HG02884 (cell line): ENCODE data around the gene SECTM1.

ENCODE experiments used
- ATAC-seq: cut with Tn5 transposase; IDR thresholded peaks from one replicate; pipeline ENCODE4 v1.9.1; 2021; ENCODE audit warnings: mild to moderate bottlenecking, moderate library complexity; ENCODE audit not compliant: unreplicated experiment

Gene SECTM1

GRCh38 chr17:82329683-82330321 is 3.8 kb downstream of the SECTM1 start:
- no peak for ATAC-seq

GRCh38 chr17:82328994-82329507 is 4.5 kb downstream of the SECTM1 start:
- ATAC-seq = no peak

- no peak for ATAC-seq
Measured at GRCh38 chr17:82328141-82328993, 5.2 kb downstream of the SECTM1 start.

DNA sequence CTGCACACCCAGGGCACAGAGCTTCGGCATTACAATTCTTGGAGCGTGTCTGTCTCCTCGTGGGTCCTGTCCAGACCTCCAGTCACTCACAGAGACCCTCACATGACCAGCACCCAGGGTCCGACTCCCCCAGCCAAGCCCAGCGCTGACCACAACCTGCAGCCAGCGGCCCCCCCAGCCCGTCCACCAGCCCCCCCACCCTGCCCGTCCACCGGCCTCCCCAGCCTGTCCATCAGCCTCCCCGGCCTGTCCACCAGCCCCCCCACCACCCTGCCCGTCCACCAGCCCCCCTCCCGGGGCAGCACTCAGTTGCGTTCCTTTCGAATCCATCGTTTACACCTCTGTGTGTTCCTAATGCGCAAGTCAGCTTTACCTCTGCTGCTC is 5.8 kb downstream of the SECTM1 start:
- ATAC-seq = no peak

DNA sequence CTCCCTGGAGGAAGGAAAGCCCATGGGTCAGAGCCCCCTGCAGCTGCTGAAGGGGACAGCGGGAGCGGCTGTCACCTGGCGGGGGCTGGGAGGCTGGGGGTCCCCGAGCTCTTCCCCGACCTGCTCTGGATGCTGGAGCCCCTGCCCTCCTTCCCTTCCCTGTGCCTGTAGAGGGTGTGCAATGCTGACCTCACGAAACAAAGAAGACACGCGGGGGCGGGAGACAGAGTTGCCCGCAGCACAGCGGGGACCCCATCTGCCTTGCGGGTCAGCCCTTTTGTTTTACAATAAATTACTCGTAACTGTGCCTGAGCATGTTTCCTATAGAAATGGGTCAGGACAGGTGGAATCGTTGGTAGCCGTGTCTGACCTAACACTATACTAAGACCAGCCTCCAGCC is 6.3 kb downstream of the SECTM1 start:
- no peak for ATAC-seq

DNA sequence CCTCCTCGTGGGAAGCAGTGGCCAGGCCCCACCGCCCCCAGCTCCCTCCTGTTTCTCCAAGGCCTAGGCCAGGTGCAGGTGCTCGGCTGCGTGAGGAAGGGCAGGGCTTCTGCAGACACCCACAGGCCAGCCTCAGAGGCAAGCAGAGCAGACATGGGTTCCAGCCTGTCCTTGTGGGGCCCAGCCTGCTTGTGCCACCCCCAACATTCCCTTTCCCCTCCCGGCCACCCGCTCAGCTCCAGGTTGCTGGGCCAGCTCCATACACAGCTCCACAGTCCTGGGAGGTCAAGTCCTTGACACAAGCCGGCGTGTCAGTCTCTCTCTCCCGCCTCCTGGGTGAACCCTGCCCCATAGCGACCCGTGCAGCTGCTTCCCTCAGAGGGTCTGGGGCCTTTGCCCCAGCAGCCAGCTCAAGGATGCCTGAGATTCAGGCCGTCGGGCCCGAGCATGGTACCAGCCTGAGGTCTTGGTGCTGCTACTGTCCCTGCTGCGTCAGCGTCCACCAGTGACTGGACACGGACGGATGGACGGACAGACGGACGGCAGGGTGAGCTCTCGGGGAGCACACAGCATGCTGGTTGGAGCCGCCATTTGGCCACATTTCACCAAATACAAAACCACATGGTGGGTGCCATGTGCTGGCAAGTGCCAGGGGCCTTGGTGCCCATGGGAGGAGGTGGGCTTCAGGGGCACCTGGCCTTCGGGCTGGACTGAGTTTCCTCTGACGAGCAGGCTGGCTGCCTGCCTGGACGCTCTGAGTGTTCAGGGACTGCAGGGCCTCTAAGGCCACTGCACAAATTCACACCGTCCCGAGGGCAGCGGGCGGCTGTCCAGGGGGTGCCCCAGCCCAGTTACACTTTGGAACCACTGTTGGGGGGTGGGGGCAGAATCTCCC is 8.0 kb downstream of the SECTM1 start:
- no peak for ATAC-seq

- no peak for ATAC-seq
Measured at GRCh38 chr17:82324566-82325285, 8.8 kb downstream of the SECTM1 start.

DNA sequence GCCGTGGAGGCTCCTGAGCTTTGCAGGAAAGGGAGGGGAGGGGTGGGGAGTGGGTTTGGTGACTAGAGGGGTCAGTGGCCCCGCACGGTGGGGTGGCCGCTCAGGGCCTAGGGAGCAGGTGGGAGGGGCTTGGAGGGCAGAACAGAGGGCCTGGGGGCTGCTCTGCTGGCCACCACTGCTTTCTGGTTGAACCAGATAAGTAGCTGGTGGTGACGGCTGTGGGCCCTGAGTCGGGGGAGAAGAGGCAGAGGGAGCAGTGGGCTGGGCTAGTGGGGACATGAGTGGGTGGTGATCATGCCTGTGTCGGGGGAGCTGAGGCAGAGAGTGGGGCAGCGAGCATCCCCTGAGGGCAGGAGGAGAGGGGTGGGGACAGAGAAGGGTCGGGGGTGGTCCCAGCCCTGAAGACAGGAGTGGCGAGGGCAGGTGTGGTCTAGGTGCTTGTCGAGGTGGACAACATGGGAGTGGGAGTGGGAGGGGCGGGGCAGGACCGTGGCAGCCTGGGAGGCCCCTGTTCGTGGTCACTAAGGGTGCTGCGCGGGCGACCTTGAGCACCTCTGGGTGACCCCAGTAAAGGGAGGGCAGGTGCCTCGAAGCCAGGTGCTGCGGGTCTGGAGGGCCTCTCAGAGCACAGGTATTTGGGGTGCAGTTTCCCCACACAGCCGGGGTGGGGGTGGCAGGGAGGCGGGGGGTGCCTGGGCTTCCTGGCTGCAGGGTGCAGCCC is 9.9 kb downstream of the SECTM1 start:
- no peak for ATAC-seq

DNA sequence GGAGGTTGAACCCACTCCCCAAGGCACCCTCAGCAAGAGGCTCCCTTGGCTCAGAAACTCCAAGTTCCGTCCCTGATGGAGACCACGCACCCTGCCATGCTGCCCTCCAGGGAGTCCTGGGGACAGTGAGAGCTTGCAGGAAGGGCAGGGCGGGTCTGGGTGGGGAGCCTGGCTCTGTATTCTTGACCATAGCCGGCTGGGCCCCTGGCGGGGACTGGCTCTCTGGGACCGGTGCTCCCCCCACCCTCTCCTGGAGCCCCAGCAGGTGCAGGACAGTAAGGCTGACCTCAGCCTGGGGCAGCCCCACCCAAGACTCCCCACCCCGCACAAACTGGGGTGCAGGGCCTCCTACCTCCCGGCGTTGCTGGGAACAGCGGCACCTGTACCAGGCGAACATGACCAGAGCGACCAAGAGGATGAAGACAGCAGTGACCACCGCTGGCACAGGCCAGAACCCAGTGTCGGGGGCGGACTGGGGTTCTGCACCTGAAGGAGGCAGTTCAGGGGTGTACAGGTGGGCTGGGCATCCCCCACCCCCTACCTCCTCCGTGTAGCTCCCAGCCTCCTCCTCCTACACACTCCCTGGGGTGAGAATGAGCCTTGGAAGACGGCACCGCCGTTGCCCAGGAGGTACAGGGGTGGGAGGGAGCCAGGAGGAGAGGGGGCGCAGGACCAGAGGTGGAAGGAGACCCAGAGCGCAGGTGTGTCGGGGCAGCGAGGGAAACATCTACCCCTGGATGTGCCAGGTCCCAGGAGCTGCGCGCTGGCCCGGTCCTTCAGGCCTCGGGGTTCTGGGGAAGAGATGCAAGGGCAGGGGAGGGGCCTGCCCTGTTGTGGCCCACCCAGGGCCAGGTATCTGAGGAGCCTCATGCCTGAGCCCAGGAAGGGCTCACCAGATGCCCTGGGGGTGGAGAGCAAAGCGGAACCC is 10.8 kb downstream of the SECTM1 start:
- no peak for ATAC-seq

DNA sequence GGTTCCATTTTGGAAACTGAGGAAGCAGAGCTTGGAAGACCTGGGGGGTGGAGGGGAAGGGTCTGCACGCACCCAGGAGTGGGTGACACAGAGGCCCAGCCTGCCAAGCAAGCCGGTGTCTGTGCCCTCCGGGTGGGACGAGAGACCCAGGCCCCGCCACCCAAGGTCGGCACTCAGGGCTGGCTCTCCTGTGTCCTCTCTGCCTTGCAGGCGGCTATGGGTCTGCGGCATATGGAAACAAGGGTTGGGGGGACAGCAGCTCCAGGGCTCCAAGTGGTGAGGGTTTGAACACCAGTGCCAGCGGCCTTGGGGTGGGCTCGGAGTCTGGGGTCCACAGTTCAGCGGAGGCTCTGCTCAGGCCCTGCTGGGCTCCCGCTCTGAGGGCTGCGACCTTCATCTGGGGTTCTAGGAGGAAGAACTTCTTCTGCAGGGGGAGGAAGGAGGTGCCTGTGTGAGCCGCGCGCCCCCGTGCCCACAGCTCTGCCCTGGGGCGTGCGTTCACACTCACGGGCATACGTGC is 11.6 kb downstream of the SECTM1 start:
- ATAC-seq = no peak

DNA sequence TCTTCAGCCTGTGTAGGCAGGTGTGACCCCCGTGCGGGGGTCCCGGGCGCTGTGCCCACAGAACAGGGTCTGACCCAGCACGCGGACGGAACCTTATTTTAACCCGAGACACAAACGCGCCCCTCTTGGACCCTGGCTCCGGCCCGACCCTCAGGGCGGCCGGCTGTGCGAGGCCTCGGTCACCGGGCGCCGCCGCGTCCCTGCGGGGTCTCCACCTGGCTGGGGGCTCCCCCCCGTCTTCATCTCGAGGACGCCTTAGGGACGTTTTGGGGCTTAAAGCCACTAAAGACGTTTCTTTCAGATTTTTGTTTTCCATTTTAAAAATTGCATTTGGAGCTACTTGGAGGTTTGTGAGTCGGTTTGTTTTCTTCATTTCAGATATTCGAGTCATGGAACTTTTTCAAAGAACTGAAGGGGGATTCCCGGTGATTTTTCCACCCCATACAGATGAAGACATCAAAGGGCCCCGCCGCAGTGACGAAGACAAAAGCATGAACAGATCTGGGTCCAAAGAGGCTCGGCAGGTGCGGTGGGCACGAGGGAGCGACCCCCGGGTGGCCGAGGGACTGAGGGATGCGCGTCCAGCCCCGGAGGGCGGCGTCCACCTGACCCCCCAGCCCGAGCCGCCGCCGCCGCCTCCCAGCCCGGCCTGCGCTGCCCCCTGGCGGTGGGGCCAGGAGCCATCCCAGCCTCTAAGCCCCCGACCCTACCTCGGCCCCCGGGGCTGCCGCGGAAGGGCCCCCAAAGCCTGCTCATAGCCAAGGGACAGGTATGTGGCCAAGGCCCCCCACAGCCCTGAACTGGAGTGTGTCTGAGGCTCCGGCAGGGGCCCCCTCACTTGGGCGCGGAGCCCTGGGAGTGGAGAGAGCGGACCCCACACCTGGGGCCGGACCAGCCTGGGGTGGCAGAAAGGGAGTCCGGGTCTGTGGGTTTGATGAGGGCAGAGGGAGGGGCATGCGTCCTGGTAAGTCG is 12.3 kb downstream of the SECTM1 start:
- ATAC-seq = no peak

DNA sequence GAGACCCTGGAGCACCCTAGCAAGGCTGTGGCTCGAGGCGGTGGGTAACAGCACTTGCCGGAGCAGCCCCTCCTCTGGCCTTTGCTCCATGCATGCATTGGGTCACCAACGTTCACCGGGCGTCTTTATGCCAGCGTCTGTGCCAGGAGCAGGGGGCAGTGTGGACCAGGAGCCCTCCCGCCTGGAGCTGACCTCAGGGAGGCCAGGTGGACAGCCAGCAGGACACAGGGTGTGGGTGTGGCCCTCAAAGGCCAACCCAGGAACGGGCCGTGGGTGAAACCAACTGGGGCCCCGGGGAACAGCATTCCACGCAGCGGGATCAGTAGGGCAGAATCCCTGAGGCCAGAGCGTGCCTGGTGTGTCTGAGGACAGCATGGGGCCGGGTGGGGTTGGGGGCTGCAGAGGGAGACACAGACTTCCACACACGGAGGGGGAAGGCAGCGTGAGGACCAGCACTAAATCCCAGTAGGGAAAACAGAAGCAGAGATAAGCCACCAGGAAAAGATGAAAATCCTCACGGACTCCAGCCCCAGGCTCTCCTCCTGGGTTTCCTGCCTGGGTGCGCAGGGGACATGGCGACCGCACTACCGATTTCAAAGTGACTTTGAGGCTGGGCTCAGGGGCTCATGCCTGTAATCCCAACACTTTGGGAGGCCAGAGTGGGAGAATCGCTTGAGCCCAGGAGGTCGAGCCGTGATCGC is 13.3 kb downstream of the SECTM1 start:
- ATAC-seq = no peak

- ATAC-seq = no peak
Measured at GRCh38 chr17:82319619-82320062, 13.9 kb downstream of the SECTM1 start.

GRCh38 chr17:82318772-82319606 is 14.6 kb downstream of the SECTM1 start:
- no peak for ATAC-seq

DNA sequence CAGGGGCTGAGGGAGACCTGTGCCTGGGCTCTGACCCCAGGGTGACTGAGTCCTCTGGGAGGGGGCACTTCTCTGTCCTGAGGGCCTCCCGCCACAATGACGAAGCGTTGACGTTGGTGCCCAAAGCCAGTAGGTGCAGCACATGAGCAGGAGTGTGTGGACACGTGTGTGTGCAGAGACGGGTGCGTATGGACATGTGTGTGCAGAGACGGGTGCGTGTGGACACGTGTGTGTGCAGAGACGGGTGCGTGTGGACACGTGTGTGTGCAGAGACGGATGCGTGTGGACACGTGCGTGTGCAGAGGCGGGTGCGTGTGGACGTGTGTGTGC is 15.4 kb downstream of the SECTM1 start:
- ATAC-seq = no peak
